Brain microvascular endothelial cell (primary cell): ENCODE data around the gene LRCH4.
A peak's percentile ranks its signal among the peaks of the same experiment; 100 is the strongest.
"Not testable (repeated sequence)": the region's sequence is repeated elsewhere in the genome, so short reads cannot be mapped to it uniquely, and the experiment has no call there.

Experiments used
- DNase-seq: peaks from one replicate; pipeline ENCODE4 v3.0.0-alpha.2; 2020
- H3K27ac ChIP-seq: fragments of 250-450 bp; sonication (Bioruptor Pico); 2 replicates; pipeline ENCODE4 v1.5.1; 2020; ENCODE audit warnings: mild to moderate bottlenecking, moderate library complexity
- H3K27me3 ChIP-seq: fragments of 250-450 bp; sonication (Bioruptor Pico); replicated peaks from 2 replicates; pipeline ENCODE4 v1.5.1; 2020; ENCODE audit warnings: mild to moderate bottlenecking
- H3K36me3 ChIP-seq: fragments of 250-450 bp; sonication (Bioruptor Pico); replicated peaks from 2 replicates; pipeline ENCODE4 v1.5.1; 2020; ENCODE audit warnings: mild to moderate bottlenecking
- H3K4me3 ChIP-seq: 2 replicates; pipeline ENCODE4 v1.5.1; 2011; ENCODE audit warnings: low read depth, mild to moderate bottlenecking, control low read depth, low read length, moderate library complexity
- in situ Hi-C: cut with HindIII; loops from 2 replicates; pipeline ENCODE4 v1.10.0; 2017; ENCODE audit warnings: low sequenced_read_pairs, low pct_ligation_motif_present
- TF ChIP-seq, protein P1 (sequence below): IDR thresholded peaks from 2 replicates; pipeline ENCODE4 v1.5.1; 2011; ENCODE audit warnings: low read depth, mild to moderate bottlenecking, moderate library complexity, low read length, control low read depth, inconsistent platforms; ENCODE audit errors: missing control alignments

Gene LRCH4

DNA sequence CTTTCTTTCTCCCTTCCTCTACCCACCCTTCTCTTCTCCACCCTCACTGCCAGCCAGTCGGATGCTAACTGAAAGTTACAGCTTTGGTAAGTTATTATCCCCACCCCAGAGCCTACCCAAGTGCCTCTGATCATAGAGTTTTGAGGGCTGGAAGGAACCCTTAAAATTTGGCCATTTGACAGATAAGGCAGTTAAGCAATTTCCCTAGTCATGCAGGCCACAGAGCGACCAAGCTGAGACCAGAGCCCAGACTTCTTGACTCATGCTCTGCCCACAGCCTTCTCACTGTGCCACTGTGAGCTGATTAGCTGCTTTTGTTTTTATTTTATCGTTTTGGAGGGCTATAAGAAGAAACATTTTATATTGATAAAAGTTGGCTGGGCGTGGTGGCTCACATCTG, 29.4 kb downstream of the LRCH4 start:
- no peak overlapping the region for H3K4me3 ChIP-seq
- no peaks in the 10 kb centered on the region for H3K27me3 ChIP-seq
- in situ Hi-C loops, result no loop called here
- peaks cover 8% of the 10 kb centered on the region for H3K36me3 ChIP-seq
- no peak overlapping the region for H3K27ac ChIP-seq
- no peak for DNase-seq
- TF ChIP-seq, protein P1, sequence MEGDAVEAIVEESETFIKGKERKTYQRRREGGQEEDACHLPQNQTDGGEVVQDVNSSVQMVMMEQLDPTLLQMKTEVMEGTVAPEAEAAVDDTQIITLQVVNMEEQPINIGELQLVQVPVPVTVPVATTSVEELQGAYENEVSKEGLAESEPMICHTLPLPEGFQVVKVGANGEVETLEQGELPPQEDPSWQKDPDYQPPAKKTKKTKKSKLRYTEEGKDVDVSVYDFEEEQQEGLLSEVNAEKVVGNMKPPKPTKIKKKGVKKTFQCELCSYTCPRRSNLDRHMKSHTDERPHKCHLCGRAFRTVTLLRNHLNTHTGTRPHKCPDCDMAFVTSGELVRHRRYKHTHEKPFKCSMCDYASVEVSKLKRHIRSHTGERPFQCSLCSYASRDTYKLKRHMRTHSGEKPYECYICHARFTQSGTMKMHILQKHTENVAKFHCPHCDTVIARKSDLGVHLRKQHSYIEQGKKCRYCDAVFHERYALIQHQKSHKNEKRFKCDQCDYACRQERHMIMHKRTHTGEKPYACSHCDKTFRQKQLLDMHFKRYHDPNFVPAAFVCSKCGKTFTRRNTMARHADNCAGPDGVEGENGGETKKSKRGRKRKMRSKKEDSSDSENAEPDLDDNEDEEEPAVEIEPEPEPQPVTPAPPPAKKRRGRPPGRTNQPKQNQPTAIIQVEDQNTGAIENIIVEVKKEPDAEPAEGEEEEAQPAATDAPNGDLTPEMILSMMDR, result no peak

DNA sequence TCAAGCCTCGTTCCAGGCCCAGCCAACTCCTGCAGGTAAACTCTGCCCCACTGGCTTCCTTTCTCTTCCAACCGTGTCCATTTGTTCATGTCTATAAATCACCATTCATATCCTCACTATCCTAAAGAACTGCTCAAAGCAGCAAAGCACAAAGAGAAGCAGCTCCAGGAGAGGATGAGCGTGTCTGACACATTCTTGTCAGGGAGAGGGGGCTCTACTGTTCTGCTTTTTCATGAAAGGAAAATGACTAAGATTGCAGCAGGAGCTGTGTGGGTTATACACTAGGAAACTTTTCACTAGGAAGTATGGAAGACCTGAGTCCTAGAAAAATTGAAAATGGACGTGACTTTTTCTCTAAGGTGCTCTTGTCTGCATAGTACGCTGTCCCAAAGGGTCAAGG, 30.2 kb downstream of the LRCH4 start:
- Histone ChIP-seq H3K4me3 (no peak overlapping the region), H3K27ac (no peak overlapping the region), H3K27me3 (no peaks in the 10 kb centered on the region), H3K36me3 (peaks cover 8% of the 10 kb centered on the region)
- TF ChIP-seq, protein P1, result no peak
- DNase-seq, result no peak
- in situ Hi-C loops, result no loop called here

DNA sequence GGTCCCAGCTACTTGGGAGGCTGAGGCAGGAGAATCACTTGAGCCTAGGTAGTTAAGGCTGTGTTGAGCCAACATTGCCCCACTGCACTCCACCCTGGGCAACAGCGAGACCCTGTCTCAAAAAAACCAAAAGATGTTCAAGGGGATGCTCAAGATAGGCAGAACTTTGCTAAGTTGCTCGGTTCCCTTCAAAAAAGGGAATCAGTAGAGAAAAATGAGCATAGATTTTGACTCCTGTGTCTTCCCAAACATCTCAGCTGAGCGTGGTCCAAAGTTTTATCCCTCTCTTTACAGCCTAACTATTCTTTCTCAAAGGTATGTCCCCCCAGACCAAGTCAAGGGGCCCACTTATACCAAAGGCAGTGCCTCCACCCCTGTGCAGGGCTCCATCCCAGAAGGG, 32.9 kb downstream of the LRCH4 start:
- in situ Hi-C loops, result no loop called here
- TF ChIP-seq, protein P1, result no peak
- Histone ChIP-seq H3K4me3 (no peak overlapping the region), H3K27ac (no peak overlapping the region), H3K27me3 (no peaks in the 10 kb centered on the region), H3K36me3 (peaks cover 11% of the 10 kb centered on the region)
- DNase-seq, result no peak

DNA sequence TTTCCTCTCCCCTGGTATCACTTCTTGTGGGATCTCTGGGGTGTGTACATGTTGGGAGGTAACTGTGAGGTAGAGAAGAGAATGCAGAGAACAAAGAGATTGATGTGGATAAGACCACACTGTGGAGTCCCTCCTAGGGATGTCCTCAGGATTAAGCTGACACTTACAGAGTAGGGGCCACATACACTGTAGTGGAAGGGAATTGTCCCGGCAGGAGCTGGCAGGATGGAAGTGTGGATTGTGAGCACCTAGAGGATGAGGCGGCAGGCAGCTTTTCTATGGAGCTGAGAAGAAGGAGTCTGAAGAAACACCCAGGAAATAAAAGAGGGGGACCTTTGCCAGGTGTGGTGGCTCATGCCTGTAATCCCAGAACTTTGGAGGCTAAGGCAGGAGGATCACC, 33.4 kb downstream of the LRCH4 start:
- no peak overlapping the region for H3K4me3 ChIP-seq
- peaks cover 11% of the 10 kb centered on the region for H3K36me3 ChIP-seq
- H3K27ac ChIP-seq, result no peak overlapping the region
- no peak for DNase-seq
- TF ChIP-seq, protein P1, result no peak
- no peaks in the 10 kb centered on the region for H3K27me3 ChIP-seq
- in situ Hi-C loops, result no loop called here

DNA sequence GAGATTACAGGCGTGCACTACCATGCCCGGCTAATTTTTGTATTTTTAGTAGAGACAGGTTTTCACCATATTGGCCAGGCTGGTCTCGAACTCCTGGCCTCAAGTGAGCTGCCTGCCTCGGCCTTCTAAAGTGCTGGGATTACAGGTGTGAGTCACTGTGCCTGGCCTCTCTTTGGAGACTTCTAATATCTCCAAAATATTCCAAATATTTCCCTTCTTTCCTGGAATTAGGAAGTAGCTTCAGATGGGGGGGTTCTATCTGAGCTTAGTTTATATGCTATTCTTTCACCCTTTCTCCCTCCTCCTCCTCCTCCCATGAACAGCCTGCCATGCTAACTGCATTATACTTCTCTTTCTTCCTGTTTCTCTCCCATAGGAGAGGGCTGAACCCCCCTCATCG, 37.5 kb downstream of the LRCH4 start:
- H3K27ac ChIP-seq, in situ Hi-C loops, H3K27me3 ChIP-seq: not testable (repeated sequence)

DNA sequence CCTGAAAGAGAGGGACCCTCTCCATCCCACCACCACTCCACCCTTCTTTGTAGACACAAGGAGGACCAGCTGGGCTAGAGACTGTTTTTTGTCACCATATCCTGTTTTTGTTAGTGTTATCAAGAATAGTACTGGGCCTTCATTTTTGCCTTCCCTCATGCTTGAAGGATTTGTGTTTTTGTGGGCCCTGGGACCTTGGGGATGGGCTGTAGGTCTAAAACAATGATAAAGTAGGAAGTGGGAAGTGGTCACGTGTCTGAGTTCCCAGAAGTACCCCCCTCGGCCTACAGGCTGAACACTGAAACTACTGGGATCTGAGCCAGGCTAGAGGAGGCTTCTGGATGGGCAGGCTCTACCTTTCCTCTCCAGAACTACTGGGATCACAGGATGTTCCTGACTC, 38.1 kb downstream of the LRCH4 start:
- DNase-seq, result no peak
- H3K27me3 ChIP-seq, result no peaks in the 10 kb centered on the region
- H3K36me3 ChIP-seq, result peaks cover 6% of the 10 kb centered on the region
- TF ChIP-seq, protein P1, result peak; percentile 35
- peak overlapping the region; percentile 3 for H3K27ac ChIP-seq
- no peak overlapping the region for H3K4me3 ChIP-seq
- in situ Hi-C loops, result no loop called here

More for the DNA sequence above, 37.5 kb downstream of the LRCH4 start:
- not testable (repeated sequence) for H3K36me3 ChIP-seq, H3K4me3 ChIP-seq, DNase-seq
